Right lobe of liver (tissue), 4 donors: Measurements from ENCODE around the gene IVNS1ABP.

Source experiments
- CTCF ChIP-seq, 4 donors: fragments of 200-600 bp in 3 of 4; fragments of 450-650 bp in 1 of 4; IDR thresholded peaks; one replicate each; pipeline versions ENCODE4 v1.5.1 to v1.8.0; 2016 to 2022; ENCODE audit warnings: antibody characterized with exemption in 4 of 4, mild to moderate bottlenecking in 2 of 4
- POLR2A ChIP-seq: fragments of 450-650 bp; IDR thresholded peaks from one replicate; pipeline ENCODE4 v1.6.1; 2017; ENCODE audit warnings: antibody characterized with exemption, mild to moderate bottlenecking
- donor health status: DM: no; HTN: no; CAD: no.
- donor health status: DM: no; HTN: no; CAD: no.
- donor health status: DM: no; HTN: yes; CAD: no.

- TF ChIP-seq CTCF (IDR thresholded peaks at IDR 0.05) (no peak), POLR2A (no peak)
Measured at GRCh38 chr1:185341196-185341781, 24.2 kb upstream of the IVNS1ABP start.
